Measurements from ENCODE around the gene DHX32. TPM values are rescaled to one million over a fixed set of nuclear protein-coding genes. Genes with fewer than 3 reads are reported as not detected.
A peak's percentile ranks its signal among the peaks of the same experiment; 100 is the strongest.

The DHX32 gene
- total RNA-seq, 2 experiments from 2014 or later = 0.22 to 0.27 TPM

GRCh38 chr10:125797424-125797823 lies 83.7 kb downstream of the DHX32 start:
- H3K27ac ChIP-seq (ENCODE audit: low read depth, low read length, poor library complexity, severe bottlenecking) = peak overlapping the region; percentile 16
- H3K79me2 ChIP-seq (ENCODE audit: insufficient read depth, low read depth, low read length) = no peaks in the 10 kb centered on the region
- H3K9me3 ChIP-seq (ENCODE audit: low read length) = no peaks in the 10 kb centered on the region
- TF ChIP-seq CTCF (conservative IDR thresholded peaks at IDR 0.05; ENCODE audit: low read length) = no peak
- no peak for TF ChIP-seq EZH2phosphoT487 (IDR thresholded peaks at IDR 0.05; ENCODE audit: borderline replicate concordance, low read depth, low read length)
- H3K4me1 ChIP-seq (ENCODE audit: insufficient read depth, low read length, poor library complexity, severe bottlenecking) = peaks cover 46% of the 10 kb centered on the region
- peak; percentile 13 for DNase-seq (ENCODE audit: low spot score)
- intact Hi-C loops (cut with micrococcal nuclease; ENCODE audit: unreplicated experiment) = no loop called here
- BruUV-seq (replicated peaks) = no TSS peak
- no peaks in the 10 kb centered on the region for H4K20me1 ChIP-seq (ENCODE audit: insufficient read depth, low read length)
- ChIA-PET CTCF (ENCODE audit: unreplicated experiment) (interaction anchor here (0.9 to 1.9 kb wide), 2 partner anchors 9 to 11 kb away, joined by 3 to 4 read pairs; no protein-coding TSS in a partner anchor), POLR2A (interaction anchor here (0.7 to 5.0 kb wide), 6 partner anchors 9 to 78 kb away, joined by 4 to 27 read pairs (median 8); partner anchors contain the start of genes BCCIP, EDRF1 and UROS)
- no peak overlapping the region for H2AFZ ChIP-seq (ENCODE audit: low read length)
- peaks cover 41% of the 10 kb centered on the region for H3K36me3 ChIP-seq (ENCODE audit: insufficient read depth, low read length)
- no peaks in the 10 kb centered on the region for H3K9me2 ChIP-seq (ENCODE audit: insufficient read depth, low read length)
- H3K4me2 ChIP-seq (ENCODE audit: low read length) = peak overlapping the region; percentile 18; the same call in 1 of the 2 replicates
- no peak overlapping the region for H3K4me3 ChIP-seq (ENCODE audit: low read depth, low read length, poor library complexity, severe bottlenecking)

DNA sequence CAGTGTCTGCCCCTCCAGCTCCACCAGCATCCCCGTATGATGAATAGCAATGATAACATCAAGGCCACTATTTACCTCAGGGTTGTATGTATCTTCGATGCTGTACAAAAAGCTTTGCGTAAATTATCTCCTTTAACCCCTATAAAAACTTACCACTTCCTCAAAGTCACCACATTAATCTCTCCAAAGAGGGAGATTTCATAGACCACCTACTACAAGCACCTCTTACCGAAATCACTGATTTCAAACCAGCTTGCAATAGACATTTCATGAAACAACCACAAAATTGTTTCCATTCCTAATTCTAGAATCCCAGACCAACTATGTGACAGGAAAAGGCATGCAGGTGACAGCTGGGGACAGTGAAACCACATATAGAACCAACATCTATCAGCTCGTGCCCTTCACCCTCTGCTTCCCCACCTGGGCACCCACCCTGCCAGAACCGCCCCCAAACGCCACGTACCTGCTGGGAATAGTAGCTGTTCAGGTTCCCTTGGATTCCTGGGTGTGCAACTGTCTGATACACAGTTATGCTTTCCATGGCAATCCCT lies 85.4 kb downstream of the DHX32 start:
- H3K9me2 ChIP-seq (ENCODE audit: insufficient read depth, low read length) = no peaks in the 10 kb centered on the region
- H3K36me3 ChIP-seq (ENCODE audit: insufficient read depth, low read length) = peaks cover 35% of the 10 kb centered on the region
- H2AFZ ChIP-seq (ENCODE audit: low read length) = no peak overlapping the region
- H3K27ac ChIP-seq (ENCODE audit: low read depth, low read length, poor library complexity, severe bottlenecking) = peak overlapping the region; percentile 77
- CTCF ChIA-PET (ENCODE audit: unreplicated experiment) = no interaction called here
- peaks cover 46% of the 10 kb centered on the region for H3K4me1 ChIP-seq (ENCODE audit: insufficient read depth, low read length, poor library complexity, severe bottlenecking)
- POLR2A ChIA-PET = interaction anchor here (0.6 to 5.0 kb wide), 14 partner anchors 9 to 1033 kb away, joined by 3 to 27 read pairs (median 4); partner anchors contain the start of genes BCCIP and UROS
- peak; percentile 60 for DNase-seq (ENCODE audit: low spot score)
- H3K79me2 ChIP-seq (ENCODE audit: insufficient read depth, low read depth, low read length) = no peaks in the 10 kb centered on the region
- TF ChIP-seq EZH2phosphoT487 (IDR thresholded peaks at IDR 0.05; ENCODE audit: borderline replicate concordance, low read depth, low read length) (no peak), CTCF (conservative IDR thresholded peaks at IDR 0.05; ENCODE audit: low read length) (no peak)
- H3K9me3 ChIP-seq (ENCODE audit: low read length) = no peaks in the 10 kb centered on the region
- no TSS peak for BruUV-seq (replicated peaks)
- intact Hi-C loops (cut with micrococcal nuclease; ENCODE audit: unreplicated experiment) = no loop called here
- H3K4me2 ChIP-seq (ENCODE audit: low read length) = peak overlapping the region; percentile 50
- no peaks in the 10 kb centered on the region for H4K20me1 ChIP-seq (ENCODE audit: insufficient read depth, low read length)
- H3K4me3 ChIP-seq (ENCODE audit: low read depth, low read length, poor library complexity, severe bottlenecking) = no peak overlapping the region

- H3K9me2 ChIP-seq (ENCODE audit: insufficient read depth, low read length) = no peaks in the 10 kb centered on the region
- no peaks in the 10 kb centered on the region for H3K9me3 ChIP-seq (ENCODE audit: low read length)
- CTCF ChIA-PET (ENCODE audit: unreplicated experiment) = no interaction called here
- no peak for DNase-seq (ENCODE audit: low spot score)
- H3K79me2 ChIP-seq (ENCODE audit: insufficient read depth, low read depth, low read length) = no peaks in the 10 kb centered on the region
- peaks cover 46% of the 10 kb centered on the region for H3K4me1 ChIP-seq (ENCODE audit: insufficient read depth, low read length, poor library complexity, severe bottlenecking)
- no TSS peak for BruUV-seq (replicated peaks)
- no peak overlapping the region for H3K4me3 ChIP-seq (ENCODE audit: low read depth, low read length, poor library complexity, severe bottlenecking)
- peak overlapping the region; percentile 77 for H3K27ac ChIP-seq (ENCODE audit: low read depth, low read length, poor library complexity, severe bottlenecking)
- TF ChIP-seq CTCF (conservative IDR thresholded peaks at IDR 0.05; ENCODE audit: low read length) = no peak
- no peak for TF ChIP-seq EZH2phosphoT487 (IDR thresholded peaks at IDR 0.05; ENCODE audit: borderline replicate concordance, low read depth, low read length)
- intact Hi-C loops (cut with micrococcal nuclease; ENCODE audit: unreplicated experiment) = no loop called here
- H3K36me3 ChIP-seq (ENCODE audit: insufficient read depth, low read length) = peaks cover 34% of the 10 kb centered on the region
- H2AFZ ChIP-seq (ENCODE audit: low read length) = no peak overlapping the region
- no peaks in the 10 kb centered on the region for H4K20me1 ChIP-seq (ENCODE audit: insufficient read depth, low read length)
- POLR2A ChIA-PET = interaction anchor here (0.6 to 5.0 kb wide), 11 partner anchors 9 to 1032 kb away, joined by 3 to 27 read pairs (median 4); partner anchors contain the start of genes BCCIP and UROS
- H3K4me2 ChIP-seq (ENCODE audit: low read length) = peak overlapping the region; percentile 50
Measured at GRCh38 chr10:125795128-125795527, 86.0 kb downstream of the DHX32 start.

Measured in OCI-LY7 (cell line).